GM12873 (cell line): ENCODE measurements around the gene GABRD.

Experiments
- TF ChIP-seq, protein P1 (sequence below): IDR thresholded peaks from 2 replicates; pipeline ENCODE4 v1.5.1; 2012; ENCODE audit warnings: low read depth, mild to moderate bottlenecking, moderate library complexity, low read length, control low read depth; ENCODE audit not compliant: insufficient read depth; ENCODE audit errors: missing control alignments

GABRD gene

GRCh38 chr1:2050793-2051682 is 31.9 kb downstream of the GABRD start:
- TF ChIP-seq, protein P1, sequence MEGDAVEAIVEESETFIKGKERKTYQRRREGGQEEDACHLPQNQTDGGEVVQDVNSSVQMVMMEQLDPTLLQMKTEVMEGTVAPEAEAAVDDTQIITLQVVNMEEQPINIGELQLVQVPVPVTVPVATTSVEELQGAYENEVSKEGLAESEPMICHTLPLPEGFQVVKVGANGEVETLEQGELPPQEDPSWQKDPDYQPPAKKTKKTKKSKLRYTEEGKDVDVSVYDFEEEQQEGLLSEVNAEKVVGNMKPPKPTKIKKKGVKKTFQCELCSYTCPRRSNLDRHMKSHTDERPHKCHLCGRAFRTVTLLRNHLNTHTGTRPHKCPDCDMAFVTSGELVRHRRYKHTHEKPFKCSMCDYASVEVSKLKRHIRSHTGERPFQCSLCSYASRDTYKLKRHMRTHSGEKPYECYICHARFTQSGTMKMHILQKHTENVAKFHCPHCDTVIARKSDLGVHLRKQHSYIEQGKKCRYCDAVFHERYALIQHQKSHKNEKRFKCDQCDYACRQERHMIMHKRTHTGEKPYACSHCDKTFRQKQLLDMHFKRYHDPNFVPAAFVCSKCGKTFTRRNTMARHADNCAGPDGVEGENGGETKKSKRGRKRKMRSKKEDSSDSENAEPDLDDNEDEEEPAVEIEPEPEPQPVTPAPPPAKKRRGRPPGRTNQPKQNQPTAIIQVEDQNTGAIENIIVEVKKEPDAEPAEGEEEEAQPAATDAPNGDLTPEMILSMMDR: no peak

DNA sequence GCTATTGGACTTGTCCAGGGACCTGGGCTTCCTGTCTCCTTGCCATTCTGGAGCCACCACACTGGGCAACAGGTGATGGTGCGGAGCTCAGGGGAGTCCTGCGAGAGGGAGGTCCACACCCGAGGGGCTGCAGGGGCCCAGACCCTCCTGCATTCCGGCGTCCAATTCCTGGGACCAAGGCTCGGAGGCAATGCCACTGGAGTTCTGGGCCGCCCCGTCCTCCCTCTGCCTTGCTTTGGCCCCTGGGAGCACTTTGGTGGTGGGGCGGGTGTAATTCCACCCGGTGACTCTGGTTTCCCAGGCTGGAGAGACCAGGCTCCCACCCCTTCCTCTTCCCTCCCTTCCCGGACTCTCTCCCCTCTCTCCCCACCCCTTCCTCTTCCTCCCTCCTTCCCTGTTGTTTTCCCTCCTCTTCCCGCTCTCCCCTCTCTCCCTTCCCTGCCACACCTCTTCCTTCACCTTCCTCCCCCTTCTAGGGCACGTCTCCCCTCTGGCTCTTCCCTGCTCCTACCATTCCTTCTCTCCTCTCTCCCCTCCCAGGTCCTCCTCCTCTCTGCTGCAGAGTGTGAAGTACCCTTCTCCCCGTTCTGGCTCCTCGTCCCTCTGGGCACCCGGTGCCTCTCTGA is 33.0 kb downstream of the GABRD start:
- TF ChIP-seq, protein P1: no peak

DNA sequence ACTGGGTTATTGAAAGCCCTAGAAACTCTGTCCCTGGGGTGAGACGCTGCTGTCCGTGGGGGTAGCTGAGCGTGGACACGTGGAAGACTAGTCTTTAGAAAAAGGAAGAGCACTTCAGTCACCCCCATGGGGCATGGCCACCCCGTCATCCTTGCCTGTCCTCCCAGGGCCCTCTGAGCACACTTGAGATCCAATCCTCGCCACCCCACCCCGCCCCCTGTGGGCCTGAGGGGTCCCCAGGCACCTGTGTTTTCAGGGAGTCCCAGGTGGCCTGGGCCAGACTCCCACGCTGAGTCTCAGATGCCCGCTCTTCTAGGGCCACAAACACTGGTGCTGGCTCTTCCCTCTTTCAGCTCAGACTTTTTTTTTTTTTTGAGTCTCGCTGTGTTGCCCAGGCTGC is 33.6 kb downstream of the GABRD start:
- TF ChIP-seq, protein P1: no peak

DNA sequence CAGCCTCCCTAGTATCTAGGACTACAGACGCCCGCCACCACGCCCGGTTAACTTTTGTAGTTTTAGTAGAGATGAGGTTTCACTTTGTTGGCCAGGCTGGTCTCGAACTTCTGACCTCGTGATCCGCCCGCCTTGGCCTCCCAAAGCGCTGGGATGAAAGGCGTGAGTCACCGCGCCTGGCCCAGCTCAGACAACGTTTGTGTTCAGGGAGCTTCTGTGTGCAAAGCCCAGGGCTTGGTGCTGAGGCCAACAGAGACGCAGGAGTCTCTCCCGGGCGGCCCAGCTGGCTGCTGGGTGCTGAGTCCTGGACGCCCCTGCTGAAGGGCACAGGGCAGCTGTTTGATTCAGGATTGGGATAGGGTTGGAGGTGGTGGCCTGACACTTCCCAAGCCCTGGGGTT is 34.1 kb downstream of the GABRD start:
- TF ChIP-seq, protein P1: no peak

- TF ChIP-seq, protein P1: no peak
Observed at GRCh38 chr1:2053784-2054376, 34.7 kb downstream of the GABRD start.

GRCh38 chr1:2054560-2054959 is 35.4 kb downstream of the GABRD start:
- TF ChIP-seq, protein P1: no peak

GRCh38 chr1:2055911-2056575 is 36.9 kb downstream of the GABRD start:
- TF ChIP-seq, protein P1: no peak
